Gastrocnemius medialis (tissue), 4 donors: ENCODE measurements around the gene ITGAE. TPM values are rescaled to one million over a fixed set of nuclear protein-coding genes. Genes with fewer than 3 reads are reported as not detected.
A peak's percentile ranks its signal among the peaks of the same experiment; 100 is the strongest.
"Not testable (repeated sequence)": the region's sequence is repeated elsewhere in the genome, so short reads cannot be mapped to it uniquely, and the experiment has no call there.

ENCODE experiments used
- ATAC-seq, 2 donors: fragments of 150-250 bp; one replicate each; pipeline ENCODE4 v1.9.1; 2016
- DNase-seq, 2 donors: peaks; one replicate each; pipeline ENCODE4 v3.0.0-alpha.2; 2019
- H3K27ac ChIP-seq, 4 donors: fragments of 200-600 bp; sonication (generic); 1 replicate in 1 of 4; 2 replicates in 3 of 4; pipeline ENCODE4 v1.5.1; 2016 to 2018; ENCODE audit warnings: mild to moderate bottlenecking in 2 of 4, moderate library complexity in 1 of 4
- H3K27me3 ChIP-seq, 3 donors: fragments of 200-600 bp; sonication (generic) in 2 of 3; 1 replicate in 1 of 3; 2 replicates in 2 of 3; pipeline versions ENCODE4 v1.5.1 to v1.6.0; 2016 to 2019; ENCODE audit warnings: mild to moderate bottlenecking in 1 of 3, moderate library complexity in 1 of 3
- H3K36me3 ChIP-seq, 2 donors: fragments of 200-600 bp; sonication (generic) in 1 of 2; one replicate each; pipeline ENCODE4 v1.5.1; 2017 to 2018
- H3K4me1 ChIP-seq, 2 donors: fragments of 200-600 bp; sonication (generic) in 1 of 2; one replicate each; pipeline ENCODE4 v1.5.1; 2016 to 2017; ENCODE audit warnings: mild to moderate bottlenecking in 2 of 2
- H3K4me3 ChIP-seq, 4 donors: fragments of 200-600 bp; sonication (generic) in 3 of 4; 1 replicate in 1 of 4; 2 replicates in 3 of 4; pipeline ENCODE4 v1.5.1; 2016 to 2019; ENCODE audit warnings: mild to moderate bottlenecking in 2 of 4
- H3K9me3 ChIP-seq, 3 donors: fragments of 200-600 bp; sonication (generic) in 2 of 3; 1 replicate in 1 of 3; 2 replicates in 2 of 3; pipeline ENCODE4 v1.5.1; 2016 to 2019
- CTCF ChIP-seq, 5 experiments: fragments of 450-650 bp in 3 of 5; fragments of 200-600 bp in 2 of 5; sonication (generic) in 2 of 5; IDR thresholded peaks in 4 of 5; conservative IDR thresholded peaks in 1 of 5; 1 replicate in 4 of 5; 2 replicates in 1 of 5; pipeline ENCODE4 v1.5.1; 2016 to 2019; ENCODE audit warnings: antibody characterized with exemption in 5 of 5, mild to moderate bottlenecking in 3 of 5, moderate library complexity in 3 of 5
- POLR2A ChIP-seq, 2 donors: fragments of 450-650 bp; IDR thresholded peaks; one replicate each; pipeline ENCODE4 v1.6.1; 2017; ENCODE audit warnings: antibody characterized with exemption in 2 of 2, mild to moderate bottlenecking in 2 of 2, moderate library complexity in 2 of 2
- in situ Hi-C, 4 donors: fragments of 200-750 bp; cut with MboI; loops; one replicate each; pipeline versions ENCODE4 v1.15.0 to v1.8.0; 2017; ENCODE audit warnings: low sequenced_read_pairs in 4 of 4
- intact Hi-C: fragments of 100-400 bp; cut with DNase I; formaldehyde crosslinking; loops from one replicate; pipeline ENCODE4 v1.15.1; 2023; ENCODE audit warnings: low total_unique reads
- total RNA-seq, 4 donors: library from RNA; depleted of rRNA; stranded (reverse); fragments of >200 nt; gene quantifications; one replicate each; pipeline versions ENCODE4 v1.1.0 to v1.2.3, GENCODE V29; 2016

The ITGAE gene
- total RNA-seq, 4 donors from 2014 or later = 10.8 to 25.0 (median 23.5) TPM

DNA sequence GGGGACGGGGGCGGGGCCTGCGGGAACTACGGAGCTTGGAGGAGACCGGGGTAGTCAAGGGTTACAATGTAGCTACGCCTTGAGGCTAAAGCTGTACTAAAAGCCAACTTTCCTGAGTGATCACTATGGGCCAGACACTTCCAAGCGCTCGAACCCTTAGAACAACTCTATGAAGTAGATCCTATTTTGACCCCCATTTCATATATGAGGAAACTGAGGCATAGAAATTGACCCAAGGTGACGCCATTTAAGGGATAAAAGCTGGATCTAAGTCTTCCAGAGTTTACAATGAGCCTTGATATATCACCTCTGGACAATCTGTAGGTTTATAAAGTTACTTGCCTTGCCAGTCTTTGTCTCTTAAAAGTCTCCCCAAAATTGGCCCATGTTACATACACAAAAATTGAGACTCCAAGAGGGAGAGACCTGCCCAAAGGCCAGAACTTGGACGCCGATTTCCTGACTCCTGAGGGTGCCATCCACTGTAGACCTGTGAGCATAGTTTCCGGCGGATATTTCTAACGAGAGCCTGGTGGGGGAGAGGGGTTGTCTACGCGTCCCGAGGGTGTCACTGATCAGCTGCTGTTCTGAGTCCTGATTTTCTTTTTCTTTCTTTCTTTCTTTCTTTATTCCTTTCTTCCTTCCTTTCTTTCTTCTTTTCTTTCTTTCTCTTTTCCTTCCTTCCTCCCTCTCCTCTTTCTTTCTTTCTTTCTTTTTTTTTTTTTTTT, 45.6 kb upstream of the ITGAE start:
- Histone ChIP-seq H3K4me3 (peak overlapping the region; percentile 45 to 100 (median 95)), H3K4me1 (peaks cover 6 to 16% of the 10 kb centered on the region in 2 donors), H3K9me3 (no peaks in the 10 kb centered on the region), H3K27ac (no peak overlapping the region), H3K27me3 (no peaks in the 10 kb centered on the region), H3K36me3 (peaks cover 0 to 18% of the 10 kb centered on the region in 2 donors)
- in situ Hi-C loops (loop anchor here in 2 of 4 donors (10.0 kb wide), 1 partner anchor 112 kb away; no protein-coding TSS in a partner anchor), intact Hi-C loops (loop anchor here (1.0 kb wide), 1 partner anchor 47 kb away; the partner anchor contains the start of gene CAMKK1)
- ATAC-seq (no peak), DNase-seq (no peak)
- TF ChIP-seq POLR2A (IDR thresholded peaks at IDR 0.05) (no peak), CTCF (IDR thresholded peaks at IDR 0.05 in 4 of 5, conservative IDR thresholded peaks at IDR 0.05 in 1 of 5) (no peak)

DNA sequence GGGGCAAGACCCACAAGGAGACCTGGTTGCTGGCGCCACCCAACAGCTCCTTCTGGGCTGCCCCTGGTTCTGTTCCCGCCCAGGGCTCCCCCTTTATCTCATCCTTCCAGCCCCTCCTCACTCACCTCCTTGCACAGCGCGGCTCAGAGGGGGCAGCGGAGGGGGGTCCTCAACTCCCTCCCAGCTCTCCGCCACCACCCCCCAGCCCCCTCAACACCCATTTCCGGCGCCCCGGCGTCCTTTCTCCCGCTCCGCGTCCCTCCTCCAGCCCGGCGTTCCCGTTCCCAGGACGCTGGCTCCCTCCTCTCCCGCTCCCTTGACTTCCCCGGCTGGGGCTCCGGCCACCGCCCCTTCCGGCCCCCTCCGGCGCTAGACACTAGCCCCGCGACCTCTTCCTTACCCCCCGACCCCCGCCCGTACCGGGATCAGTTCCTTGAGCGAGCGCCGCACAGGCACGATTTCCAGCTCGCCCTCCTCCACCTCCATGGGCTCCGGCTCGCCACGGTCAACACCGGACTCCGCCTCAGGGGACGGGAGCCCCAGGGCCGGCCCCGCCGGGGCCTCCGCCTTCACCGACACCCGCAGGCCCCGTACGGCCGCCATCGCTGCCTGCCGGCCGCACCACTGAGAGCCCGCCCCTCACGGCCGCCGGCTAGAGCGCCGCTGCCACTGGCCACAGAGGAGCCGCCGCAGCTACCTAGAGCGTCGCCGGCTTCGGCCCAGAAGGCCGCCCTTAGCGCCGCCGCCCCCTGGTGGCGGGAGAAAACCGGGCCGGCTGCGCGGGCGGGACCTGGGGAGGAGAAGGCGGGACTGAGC, 44.8 kb upstream of the ITGAE start, which contains the start of gene NCBP3:
TSS of gene NCBP3 (minus strand) at position 626 of the 816 bp plus-strand sequence. CDS start at position 603, 23 bp downstream.
- Histone ChIP-seq H3K27ac (peak within 1 kb of the TSS; percentile 90 to 97 (median 95)), H3K36me3 (peaks cover 0 to 20% of the 10 kb centered on the region in 2 donors), H3K9me3 (no peaks in the 10 kb centered on the region), H3K4me1 (peaks cover 6 to 16% of the 10 kb centered on the region in 2 donors), H3K27me3 (no peaks in the 10 kb centered on the region), H3K4me3 (peak within 1 kb of the TSS; percentile 74 to 100 (median 95))
- TF ChIP-seq POLR2A (IDR thresholded peaks at IDR 0.05) (peak; percentile 93 to 94), CTCF (IDR thresholded peaks at IDR 0.05 in 4 of 5, conservative IDR thresholded peaks at IDR 0.05 in 1 of 5) (peak; percentile 92 to 99 (median 96))
- intact Hi-C loops (loop anchor here (1.0 kb wide), 3 partner anchors 10 to 109 kb away; partner anchors contain the start of gene CAMKK1), in situ Hi-C loops (loop anchor here in 2 of 4 donors (10.0 kb wide), 1 partner anchor 111 kb away; no protein-coding TSS in a partner anchor)
- DNase-seq = peak; percentile 82 to 85
- ATAC-seq = peak; percentile 95

DNA sequence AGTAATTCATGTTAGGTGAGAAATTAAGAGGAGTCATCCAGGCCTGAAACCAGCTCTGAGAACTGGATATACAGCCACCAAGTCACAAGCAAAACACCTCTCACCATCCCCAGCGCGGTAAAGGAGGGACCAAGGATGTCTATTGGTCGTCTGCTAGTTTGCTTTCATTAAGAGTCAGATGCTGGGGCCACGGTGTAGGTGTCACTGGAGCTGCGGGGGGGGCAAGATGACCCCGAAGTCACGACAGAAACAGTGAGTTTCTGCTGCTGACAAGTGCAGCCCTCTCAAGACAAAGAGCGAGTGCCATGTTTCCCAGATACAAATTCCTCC, 44.3 kb upstream of the ITGAE start:
- Histone ChIP-seq H3K9me3 (no peaks in the 10 kb centered on the region), H3K4me3 (peak overlapping the region; percentile 74 to 100 (median 95)), H3K36me3 (peaks cover 0 to 20% of the 10 kb centered on the region in 2 donors), H3K27me3 (no peaks in the 10 kb centered on the region), H3K4me1 (peaks cover 6 to 16% of the 10 kb centered on the region in 2 donors), H3K27ac (peak overlapping the region; percentile 90 to 97 (median 95))
- intact Hi-C loops (loop anchor here (1.0 kb wide), 2 partner anchors 9 to 108 kb away; no protein-coding TSS in a partner anchor), in situ Hi-C loops (loop anchor here in 2 of 4 donors (10.0 kb wide), 1 partner anchor 110 kb away; no protein-coding TSS in a partner anchor)
- DNase-seq = no peak
- TF ChIP-seq POLR2A (IDR thresholded peaks at IDR 0.05) = no peak
- no peak for TF ChIP-seq CTCF (IDR thresholded peaks at IDR 0.05 in 4 of 5, conservative IDR thresholded peaks at IDR 0.05 in 1 of 5)
- ATAC-seq = peak; percentile 1 to 2

GRCh38 chr17:3844556-3844955, 43.6 kb upstream of the ITGAE start:
- H3K9me3 ChIP-seq, DNase-seq, ATAC-seq, intact Hi-C loops, H3K27me3 ChIP-seq: not testable (repeated sequence)
- Histone ChIP-seq H3K4me3 (peak overlapping the region in 1 of 4 donors; percentile 91), H3K36me3 (peaks cover 0 to 27% of the 10 kb centered on the region in 2 donors), H3K27ac (peak overlapping the region in 1 of 4 donors; percentile 90), H3K4me1 (peaks cover 6 to 16% of the 10 kb centered on the region in 2 donors)
- in situ Hi-C loops = loop anchor here in 2 of 4 donors (10.0 kb wide), 1 partner anchor 110 kb away; no protein-coding TSS in a partner anchor
